HG02852 (cell line): Measurements from ENCODE around the gene CUL3.
"Not testable (repeated sequence)": the region's sequence is repeated elsewhere in the genome, so short reads cannot be mapped to it uniquely, and the experiment has no call there.

Source experiments
- ATAC-seq: cut with Tn5 transposase; IDR thresholded peaks from one replicate; pipeline ENCODE4 v1.9.1; 2021; ENCODE audit warnings: mild to moderate bottlenecking, moderate library complexity; ENCODE audit not compliant: unreplicated experiment

CUL3 gene

DNA sequence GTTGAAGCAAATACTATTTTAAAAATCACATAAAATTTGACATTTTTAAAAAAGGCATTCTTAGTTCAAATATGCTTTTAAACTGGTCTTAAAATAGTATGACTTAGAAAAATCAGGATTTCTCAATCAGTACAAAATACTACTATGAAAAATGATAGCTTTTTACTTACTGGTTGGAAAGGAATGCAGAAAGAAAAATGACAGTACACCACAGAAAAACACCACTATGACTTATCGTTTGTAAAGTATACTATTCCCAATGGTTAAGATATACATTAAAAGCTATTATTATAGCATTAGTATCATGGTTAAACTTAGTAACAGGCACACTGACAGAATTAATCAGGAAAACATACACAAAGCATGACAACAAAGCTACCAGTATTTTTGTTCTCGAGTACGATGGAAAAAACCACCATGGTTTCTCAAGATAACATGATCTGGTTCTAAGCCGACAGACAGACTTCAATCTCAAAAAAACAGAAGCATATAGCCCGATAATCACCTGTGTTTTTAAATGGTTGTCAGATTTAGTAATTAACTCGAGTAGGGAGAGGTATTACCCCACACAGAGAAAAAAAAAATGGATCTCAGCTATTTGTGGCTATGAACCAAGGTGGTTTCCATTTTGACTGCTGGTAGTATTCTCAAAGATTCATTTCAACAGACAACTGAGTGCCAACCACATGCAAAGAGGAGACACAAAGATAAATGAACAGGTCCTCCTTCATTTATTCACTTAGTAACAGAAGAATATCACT, 39.1 kb downstream of the CUL3 start:
- ATAC-seq = no peak

DNA sequence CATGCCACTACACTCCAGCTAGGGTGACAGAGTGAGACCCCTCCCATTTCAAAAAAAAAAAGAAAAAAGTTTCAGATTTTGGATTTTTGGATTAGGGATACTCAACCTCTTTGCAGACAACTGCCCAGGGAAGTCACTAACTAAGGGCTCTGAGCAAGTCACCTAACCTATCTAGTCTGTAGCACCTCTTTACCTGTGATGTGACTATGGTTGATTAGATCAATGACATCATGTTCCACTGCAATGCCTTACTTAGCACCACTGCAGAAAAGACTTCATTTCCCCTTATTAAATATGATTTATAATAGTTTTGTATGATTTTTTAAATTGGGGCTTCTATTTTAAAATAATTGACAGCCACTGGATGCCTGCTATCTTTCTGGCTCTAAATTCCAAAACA, 41.2 kb downstream of the CUL3 start:
- no peak for ATAC-seq

DNA sequence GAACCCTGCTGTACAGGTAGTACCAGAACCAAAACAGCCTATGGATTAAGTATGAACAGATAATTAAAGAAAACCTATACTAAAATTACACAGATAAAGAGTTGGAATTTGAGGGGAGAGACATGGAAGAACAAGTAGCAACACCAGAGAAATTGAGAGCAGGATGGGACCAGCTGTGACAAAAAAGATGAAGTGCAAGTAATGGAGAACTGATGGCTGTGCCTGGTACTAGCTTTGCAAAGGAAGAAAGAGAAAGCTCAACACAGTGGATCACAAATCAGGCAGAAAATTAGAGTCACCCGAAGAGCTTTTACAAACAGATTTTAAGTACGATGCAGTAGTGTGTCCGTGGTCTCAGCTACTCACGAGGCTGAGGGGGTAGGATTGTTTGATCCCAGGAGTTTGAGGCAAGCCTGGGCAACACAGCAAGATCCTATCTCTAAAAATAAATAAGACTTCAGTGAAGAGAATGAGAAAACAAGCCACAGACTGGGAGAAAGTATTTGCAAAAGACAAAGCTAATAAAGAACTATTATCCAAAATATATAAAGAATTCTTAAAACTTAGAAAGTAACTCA, 46.5 kb downstream of the CUL3 start:
- no peak for ATAC-seq

DNA sequence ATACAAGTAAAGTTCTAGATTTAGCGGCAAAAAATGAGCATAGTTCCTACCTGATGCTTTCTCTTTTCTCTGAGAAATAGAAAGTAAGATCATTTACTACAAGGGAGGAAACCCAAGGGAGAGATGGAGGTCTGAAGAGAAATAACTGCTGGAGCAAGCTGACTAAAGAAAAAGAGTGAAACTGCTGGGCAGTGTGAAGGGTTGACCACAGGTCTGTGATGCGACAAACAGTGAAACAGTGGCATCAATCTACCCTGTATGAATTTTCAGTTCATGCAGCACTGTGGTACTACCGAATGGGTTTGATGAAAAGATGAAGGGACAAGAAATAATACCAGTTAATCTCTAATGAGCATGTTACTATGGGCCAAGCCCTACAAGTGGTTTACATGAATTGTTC, 52.2 kb downstream of the CUL3 start:
- no peak for ATAC-seq

DNA sequence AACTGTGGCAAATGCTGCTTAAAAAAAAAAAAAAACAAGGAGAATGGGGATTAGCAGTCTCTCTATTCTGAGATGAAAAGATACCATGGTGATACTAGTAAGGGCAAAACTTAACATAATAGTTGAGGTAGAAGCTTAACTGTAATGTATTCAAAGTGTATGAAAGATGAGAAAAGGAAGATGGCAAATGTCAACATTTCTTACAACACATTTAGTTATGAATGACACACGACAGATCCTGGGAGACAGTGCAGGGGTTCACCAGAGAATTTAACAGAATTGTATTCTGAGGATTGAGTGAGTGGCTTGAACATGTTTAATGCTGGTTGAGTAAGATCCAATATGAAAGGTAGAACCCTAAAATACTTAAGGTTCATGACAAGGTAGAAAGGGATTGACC, 52.7 kb downstream of the CUL3 start:
- no peak for ATAC-seq

DNA sequence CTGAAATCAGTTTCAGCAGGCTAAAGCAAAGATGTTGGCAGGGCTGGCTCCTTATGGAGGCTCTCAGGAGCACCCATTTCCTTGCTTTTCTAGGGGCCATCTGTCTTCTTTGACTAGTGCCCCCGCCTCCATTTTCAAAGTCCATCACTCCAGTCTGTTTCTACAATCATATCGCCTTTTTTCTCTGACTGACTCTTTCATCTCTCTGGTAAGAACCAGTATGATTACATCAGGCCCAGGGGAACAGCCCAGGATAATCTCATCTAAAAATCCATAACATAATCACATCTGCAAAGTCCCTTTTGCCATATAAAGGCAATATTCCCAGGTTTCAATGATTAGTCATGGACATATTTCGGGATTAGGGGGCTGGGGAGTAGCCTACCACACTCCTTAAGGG, 57.0 kb downstream of the CUL3 start:
- ATAC-seq = no peak

DNA sequence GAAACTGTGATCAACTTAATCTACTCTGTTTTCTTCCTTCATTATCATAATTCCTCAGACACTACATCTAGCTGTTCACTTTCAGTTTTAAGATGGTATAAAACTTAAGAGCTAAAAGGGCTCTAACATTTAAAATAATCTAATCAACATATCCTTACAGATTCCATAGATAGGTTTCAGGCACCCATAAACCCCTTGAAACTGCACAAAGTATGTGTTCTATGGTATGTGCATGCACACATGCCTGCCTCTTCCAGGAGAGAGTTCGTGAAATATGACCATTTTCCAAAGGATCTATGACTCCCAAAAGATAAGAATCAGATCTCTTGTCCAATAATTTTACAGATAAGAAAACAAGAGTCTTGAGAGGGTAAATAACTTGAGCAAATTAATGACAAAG, 59.4 kb downstream of the CUL3 start:
- ATAC-seq = no peak

DNA sequence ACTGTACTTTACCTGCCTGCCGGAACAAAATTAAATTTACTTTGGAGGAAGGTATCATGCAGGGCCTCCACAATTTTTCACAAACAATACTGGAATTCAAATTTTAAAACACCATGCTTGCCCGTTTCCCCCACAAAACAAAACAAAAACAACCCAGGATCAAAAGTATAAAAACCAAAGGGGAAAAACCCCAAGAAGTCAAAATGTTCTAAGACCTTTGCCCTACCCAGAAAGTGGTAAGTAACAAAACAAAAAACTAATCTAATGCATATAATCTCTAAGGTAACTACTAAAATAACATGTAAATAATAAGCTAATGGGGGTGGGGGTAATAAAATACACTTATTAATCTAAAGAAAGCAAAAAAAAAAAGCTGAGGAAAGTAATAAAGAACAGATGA, 60.5 kb downstream of the CUL3 start:
- no peak for ATAC-seq

DNA sequence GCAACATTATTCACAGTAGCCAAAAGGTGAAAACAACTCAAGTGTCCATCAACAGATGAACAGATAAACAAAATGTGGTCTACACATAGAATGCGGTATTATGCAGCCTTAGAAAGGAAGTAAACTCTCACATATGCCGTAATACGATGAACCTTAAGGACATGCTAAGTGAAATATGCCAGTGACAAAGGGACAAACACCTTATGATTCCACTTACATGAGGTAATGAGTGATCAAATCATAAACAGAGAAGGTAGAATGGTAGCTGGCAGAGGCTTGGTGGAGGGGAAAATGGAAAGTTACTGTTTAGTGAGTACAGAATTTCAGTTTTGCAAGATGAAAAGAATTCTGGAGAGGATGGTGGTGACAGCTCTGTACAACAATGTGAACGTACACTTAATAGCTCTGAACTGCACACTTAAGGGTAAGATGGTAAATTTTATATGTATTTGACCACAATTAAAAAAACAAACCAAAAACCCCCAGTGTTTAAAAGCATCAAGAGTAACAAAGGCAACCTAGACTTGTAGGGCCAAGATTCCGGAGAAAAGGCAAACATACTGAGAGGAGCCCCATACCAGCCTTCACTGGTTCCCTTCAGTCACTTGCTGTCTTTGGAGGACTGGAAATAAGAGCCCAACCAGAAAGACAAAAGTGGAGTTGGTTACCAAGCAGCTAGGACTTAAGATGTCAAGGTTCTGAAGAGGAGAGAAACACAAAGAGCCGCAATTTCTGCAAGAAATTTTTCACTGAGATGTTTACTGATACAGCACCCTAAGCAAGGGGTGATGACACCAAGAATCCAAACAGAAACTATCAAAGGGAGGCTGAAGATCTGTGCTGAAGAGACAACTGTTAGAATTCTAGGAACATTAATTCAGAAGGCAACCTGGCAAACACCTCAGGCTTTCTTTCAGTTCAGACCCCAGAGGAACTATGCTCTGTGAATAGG, 61.3 kb downstream of the CUL3 start:
- no peak for ATAC-seq

DNA sequence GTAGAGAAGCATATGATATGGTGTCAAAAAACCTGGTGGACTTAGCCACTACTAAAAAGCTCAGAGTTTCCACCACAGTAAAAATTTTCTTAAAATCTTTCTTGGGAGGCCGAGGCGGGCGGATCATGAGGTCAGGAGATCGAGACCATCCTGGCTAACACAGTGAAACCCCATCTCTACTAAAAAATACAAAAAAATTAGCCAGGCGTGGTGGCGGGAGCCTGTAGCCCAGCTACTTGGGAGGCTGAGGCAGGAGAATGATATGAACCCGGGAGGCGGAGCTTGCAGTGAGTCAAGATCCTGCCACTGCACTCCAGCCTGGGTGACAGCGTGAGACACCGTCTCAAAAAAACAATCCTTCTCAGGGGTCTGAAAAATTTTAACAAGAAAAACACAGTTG, 62.7 kb downstream of the CUL3 start:
- not testable (repeated sequence) for ATAC-seq

DNA sequence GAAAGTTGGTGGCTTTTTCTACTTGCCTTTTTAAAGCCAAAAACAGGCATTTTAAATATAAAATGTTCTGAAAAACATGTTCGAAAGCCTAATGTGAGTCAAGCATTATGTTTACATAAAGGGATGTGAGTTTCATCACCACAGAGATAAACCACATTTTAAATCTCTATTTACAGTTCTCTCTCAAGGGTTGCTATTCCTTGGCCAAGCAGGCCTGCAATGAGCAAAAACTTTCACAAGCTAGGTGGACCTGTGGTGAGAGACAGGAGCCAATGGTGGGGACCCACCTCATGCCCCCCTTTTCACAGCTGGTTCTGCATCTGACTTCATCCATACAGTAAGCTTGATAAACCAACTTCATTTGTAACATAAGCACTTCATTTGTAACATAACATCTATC, 65.1 kb downstream of the CUL3 start:
- ATAC-seq = peak; percentile 73

DNA sequence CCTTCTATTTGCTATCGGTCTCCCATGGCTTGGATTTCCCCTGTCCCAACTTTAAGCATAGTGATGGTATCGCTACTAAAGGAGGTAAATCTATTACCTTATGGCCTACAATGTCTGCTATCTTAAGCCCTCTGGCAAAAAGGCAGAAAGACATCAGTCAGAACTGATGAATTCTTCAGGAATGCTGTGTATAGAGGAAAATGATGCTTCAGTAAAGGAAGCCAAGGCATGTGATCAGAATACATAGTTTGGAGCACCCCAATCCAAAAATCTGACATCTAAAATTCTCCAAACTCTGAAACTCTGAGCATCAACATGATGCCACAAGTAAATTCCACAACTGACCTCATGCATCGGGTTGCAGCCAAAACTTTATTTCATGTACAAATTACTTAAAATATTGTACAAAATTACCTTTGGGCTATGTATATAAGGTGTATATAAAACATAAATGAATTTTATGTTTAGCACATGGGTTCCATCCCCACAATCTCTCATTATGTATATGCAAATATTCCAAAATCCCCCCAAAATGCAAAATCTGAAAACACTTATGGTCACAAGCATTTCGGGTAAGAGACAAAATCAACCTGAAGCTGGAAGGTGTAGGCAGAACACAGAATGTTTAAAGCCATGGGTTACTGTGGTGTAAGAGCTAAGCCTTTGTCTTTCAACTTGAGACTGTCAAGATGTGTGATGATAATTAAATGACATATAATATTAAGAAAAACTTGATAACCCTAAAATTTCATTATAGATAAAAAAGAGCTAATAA, 66.2 kb downstream of the CUL3 start:
- no peak for ATAC-seq

DNA sequence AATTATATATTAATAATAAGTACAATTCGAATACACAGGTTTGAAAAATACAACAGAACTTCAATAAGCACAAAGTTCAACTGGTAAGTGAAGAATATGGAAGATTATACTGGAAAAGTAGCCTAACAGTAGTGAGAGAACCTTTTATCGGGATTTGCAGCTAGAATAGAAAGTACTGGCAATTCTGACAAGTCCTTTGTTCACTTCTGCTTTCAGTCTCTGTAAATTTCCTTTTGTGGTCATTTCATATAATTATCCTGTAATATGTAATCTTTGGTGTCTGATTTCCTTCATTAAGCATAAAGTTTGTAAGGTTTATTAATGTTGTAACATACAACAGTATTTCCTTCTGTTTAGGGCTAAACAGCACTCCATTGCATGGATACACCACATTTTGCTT, 67.2 kb downstream of the CUL3 start:
- ATAC-seq = no peak

DNA sequence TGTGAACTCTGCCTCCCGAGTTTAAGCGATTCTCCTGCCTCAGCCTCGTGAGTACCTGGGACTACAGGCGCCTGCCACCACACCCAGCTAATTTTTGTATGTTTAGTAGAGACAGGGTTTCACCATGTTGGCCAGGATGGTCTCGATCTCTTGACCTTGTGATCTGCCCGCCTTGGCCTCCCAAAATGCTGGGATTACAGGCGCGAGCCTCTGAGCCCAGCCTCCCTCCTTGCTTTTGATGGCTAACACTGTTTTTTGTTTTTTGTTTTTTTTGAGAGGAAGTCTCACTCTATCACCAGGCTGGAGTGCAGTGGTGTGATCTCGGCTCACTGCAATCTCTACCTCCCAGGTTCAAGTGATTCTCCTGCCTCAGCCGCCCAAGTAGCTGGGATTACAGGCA, 68.8 kb downstream of the CUL3 start:
- not testable (repeated sequence) for ATAC-seq

DNA sequence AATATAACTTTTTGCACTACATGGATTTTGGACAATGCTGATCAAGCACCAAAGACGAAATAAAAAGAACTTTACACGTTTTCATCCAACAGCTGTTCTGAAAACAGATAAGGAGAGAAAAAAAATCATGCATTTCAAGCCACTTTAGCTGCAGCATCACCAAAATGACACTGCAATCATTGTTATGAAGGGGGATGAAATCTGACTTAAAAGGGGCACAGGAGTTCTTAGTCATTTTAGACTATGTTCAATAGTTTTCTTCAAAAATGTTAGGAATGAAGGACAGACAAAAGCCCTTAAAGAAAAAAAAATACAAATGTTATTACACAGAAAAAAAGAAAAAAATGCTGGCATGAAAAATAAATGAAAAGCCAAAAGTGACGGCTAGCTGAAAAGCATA, 71.2 kb downstream of the CUL3 start:
- ATAC-seq = no peak

DNA sequence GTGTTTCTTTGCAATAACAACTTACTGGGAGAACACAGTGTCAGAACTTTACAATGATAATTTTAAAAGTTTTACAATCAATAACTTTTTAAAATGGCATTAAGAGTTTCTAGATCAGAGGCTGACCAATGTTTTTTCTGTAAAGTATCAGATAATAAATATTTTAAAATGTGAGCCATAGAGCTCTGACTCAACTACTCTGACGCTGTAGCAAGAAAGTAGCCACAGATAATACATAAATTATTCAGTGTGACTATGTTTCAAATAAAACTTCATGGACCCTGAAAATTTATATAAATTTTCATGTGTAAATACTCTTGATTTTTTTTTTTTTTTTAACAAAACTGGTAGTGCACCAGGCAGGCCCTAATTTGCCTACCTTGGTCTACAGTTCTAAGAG, 77.4 kb downstream of the CUL3 start:
- no peak for ATAC-seq

DNA sequence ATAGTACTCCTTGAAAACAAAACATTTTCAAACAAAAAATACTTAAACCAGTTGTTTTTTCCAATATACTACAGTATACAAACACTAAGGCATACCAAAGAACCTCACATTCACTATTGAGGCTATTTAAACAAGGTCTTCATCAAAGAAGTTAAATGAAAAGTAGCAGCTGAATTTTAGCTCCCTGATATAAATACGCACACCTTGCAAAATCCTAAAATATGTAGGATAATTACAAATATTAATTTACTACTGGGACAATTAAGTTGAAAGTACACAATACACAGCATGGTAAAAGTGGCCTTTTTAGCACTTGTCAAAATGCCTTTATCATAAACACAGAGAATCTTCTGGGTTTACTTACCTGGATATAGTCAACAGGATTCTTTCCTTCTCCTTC, 78.7 kb downstream of the CUL3 start:
- ATAC-seq = no peak

DNA sequence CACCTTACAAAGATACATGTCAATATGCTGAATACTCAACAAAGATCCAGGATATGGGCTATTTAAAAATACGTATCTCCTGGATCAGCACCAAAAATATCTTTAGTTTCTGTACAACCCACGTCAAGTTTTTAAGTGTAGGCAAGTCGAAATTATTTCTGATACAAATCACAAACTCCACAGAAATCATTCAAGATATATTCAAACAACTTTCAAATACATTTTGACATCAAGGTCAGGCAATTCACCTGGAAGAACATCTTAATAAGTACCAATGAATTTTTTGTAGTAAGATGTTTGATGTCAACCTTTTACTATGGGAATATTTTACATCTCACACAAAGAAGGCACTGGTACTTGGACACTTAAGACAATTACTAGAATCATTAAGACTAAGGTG, 86.2 kb downstream of the CUL3 start:
- no peak for ATAC-seq

DNA sequence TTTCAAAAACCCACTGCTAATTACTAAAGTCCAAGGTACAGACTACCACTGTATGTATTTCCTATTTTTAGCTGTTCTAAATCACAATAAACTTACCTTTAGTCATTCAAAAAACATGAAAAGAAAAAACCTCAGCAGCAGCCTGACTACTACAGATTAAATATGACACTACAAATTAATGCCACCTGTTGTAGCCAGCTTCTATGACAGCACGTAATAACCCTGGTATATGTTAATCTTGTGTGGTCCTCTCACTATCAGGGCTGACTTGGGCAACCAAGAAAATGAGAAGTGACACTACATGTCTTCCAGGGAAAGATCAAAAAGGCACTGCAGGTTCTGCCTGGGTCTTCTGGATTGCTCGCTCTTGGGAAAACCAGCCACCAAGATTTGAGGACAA, 92.6 kb downstream of the CUL3 start:
- no peak for ATAC-seq

DNA sequence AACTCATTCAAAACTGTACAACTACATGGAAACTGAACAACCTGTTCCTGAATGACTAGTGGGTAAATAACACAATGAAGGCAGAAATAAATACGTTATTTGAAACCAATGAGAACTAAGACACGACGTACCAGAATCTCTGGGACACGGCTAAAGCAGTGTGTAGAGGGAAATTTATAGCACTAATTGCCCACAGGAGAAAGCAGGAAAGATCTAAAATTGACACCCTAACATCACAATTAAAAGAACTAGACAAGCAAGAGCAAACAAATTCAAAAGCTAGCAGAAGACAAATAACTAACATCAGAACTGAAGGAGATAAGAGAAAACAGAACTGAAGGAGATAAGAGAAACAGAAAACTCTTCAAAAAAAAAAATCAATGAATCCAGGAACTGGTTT, 97.2 kb downstream of the CUL3 start:
- ATAC-seq = not testable (repeated sequence)
